HL-60/S4 treated with phorbol 12-myristate 13-acetate at 8.2 ng/mL for 4 days and 3 days (cell line): Measurements from ENCODE around the gene CYS1.

Source experiments
- in situ Hi-C: fragments of 300-500 bp; cut with MboI; formaldehyde crosslinking; loops from 2 replicates; pipeline ENCODE4 v1.15.0; 2022; ENCODE audit warnings: low sequenced_read_pairs

CYS1 gene

DNA sequence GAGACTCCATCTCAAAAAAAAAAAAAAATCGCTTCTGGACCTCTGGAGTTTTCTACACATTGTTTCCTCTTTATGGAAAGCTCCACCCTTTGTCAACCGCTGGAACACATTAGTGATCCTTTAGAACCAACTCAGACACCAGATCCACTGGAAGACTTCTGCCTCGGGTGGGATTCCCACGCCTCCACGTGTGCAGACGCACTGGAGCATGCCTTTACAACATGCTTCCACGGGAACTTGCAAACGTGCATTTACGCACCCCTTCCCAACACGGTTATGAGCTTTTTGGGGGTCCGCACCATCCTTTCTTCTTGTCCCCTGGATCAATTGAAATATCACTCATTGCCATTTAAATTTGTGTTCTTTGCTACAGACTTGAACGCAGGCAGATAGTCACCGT is 5.1 kb downstream of the CYS1 start:
- in situ Hi-C loops, result no loop called here

DNA sequence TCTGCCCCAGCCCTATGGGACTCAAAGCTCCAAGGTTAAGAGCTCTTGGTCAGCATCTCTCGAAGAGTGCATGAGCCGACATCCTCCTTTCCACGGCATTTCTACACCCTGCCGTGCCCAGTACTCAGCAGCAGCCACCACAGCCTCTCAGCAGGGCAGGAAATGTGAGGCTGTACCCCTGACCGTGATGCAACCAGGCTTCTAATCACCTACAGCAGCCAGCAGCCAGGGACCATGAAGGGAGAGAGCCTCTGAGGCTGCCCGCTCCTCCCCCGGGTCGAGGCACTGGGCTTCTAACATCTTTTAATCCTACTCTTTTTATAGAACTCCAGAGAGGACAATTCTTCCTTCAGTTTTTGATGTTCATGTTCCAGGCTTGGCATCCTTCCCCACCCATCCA is 6.5 kb downstream of the CYS1 start:
- in situ Hi-C loops, result no loop called here

DNA sequence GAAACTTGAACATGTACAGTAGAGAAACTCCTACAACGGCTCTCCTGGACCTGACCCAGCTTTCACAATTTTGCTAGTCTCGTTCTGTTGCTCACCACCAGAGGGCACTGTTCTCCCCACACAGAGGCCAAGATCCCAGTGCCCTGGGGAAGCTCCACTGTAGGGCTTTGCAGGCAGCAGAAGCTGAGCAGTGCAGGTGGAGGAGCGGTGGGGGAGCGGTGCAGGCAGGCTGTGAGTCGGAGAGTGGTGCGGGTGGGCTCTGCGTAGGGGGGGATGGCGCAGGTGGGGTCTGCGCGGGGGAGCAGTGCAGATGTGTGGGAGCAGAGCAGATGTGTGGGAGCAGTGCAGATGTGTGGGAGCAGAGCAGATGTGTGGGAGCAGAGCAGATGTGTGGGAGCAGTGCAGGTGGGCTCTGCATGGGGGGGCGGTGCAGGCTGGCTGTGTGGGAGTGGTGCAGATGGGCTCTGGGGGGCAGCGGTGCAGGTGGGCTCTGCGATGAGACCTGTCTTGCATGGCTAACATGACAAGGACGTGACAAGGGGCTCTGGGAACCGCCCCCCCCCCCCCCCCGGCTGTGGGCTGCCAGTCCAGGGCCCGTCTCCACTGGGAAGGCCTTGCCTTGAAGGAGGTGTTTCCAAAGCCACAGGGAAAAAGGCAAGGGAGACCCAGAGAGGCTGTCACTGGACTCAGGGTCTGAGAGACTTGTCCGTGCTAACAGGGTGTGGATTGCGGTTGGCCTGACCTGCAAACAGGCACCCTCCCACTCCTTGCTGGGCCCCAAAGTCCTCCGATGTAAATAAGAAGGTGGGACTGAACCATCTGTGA is 7.3 kb downstream of the CYS1 start:
- in situ Hi-C loops, result no loop called here

DNA sequence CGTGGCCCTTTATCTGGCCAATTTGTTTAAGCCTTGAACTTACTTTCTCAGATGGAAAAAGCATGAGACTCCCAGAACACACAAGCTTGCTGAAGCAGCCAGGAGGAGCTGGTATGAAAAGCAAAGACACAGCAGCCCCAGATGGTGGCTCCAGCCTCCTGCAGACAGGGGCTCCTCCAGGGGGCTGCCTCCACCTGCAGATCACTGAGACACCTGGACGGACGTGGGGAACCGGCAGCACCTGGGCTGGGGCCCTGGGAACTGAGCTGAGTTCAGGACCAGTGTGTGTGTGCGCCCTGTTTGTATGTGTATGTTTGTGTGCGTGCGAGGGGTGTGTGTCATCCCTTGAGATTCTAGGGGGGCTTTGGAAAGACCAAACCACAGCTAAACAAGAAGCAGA is 8.6 kb downstream of the CYS1 start:
- in situ Hi-C loops, result no loop called here

DNA sequence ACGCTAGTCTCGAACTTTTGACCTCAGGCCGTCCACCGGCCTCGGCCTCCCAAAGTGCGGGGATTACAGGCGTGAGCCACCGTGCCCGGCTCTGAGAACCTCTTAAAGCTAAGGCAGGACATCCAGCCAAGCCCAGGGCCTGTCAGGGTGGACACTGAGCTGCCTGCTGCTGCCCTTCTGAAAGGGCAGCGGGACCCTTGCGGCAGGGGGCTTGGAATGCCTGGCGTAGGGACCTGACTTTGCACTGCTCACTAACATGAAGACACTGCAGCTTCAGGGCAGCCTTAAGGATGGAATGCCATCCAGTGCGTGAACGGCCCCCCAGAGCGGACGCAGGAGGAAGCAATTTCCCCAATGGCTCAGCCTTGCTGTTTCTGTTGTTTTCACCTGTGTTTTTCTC is 9.0 kb downstream of the CYS1 start:
- in situ Hi-C loops, result no loop called here

DNA sequence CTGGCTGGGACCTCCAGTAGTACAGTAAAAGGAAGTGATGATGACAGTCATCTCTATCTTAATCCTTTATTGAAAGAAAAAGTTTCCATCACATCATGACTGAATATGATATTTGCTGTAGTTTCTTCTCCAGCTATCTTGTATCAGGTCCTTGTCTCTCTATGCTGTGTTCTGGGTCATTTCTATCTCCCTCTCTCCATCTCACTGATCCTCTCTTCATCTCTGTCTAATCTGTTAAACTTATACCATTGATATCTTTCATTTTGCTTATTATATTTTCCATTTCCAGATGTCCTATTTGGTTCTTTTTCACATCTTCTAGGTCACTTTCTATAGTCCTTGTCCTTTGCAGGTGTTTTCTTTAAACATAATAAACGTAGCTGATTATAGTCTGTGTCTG is 12.3 kb downstream of the CYS1 start:
- in situ Hi-C loops, result no loop called here

DNA sequence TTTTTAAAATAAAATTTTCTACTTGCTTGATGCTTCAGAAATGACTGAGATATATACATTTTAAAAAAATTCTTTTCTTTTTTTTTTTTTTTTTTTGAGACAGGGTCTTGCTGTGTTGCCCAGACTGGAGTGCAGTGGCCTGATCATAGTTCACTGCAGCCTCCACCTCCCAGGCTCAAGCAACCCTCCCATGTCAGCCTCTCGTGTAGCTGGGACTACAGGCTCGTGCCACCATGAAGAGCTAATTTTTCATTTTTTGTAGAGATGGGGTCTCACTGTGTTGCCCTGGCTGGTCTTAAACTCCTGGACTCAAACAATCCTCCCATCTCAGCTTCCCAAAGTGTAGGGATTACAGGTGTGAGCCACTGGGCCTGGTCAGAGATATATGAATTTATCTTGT is 12.9 kb downstream of the CYS1 start:
- in situ Hi-C loops, result no loop called here

DNA sequence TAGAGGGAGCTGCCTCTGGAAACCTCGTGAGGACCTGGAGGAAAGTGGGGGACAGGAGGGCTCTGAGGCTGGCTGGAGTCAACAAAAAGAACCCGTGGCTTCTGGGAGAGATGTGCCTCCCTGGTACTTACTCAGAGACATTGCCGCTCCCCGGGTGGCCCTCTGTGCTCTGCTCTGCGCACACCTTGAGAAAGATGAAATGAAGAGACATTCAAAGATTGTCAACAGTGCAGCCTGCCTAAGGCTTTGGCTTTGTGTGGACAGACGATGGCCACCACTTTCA is 14.5 kb downstream of the CYS1 start:
- in situ Hi-C loops, result no loop called here

DNA sequence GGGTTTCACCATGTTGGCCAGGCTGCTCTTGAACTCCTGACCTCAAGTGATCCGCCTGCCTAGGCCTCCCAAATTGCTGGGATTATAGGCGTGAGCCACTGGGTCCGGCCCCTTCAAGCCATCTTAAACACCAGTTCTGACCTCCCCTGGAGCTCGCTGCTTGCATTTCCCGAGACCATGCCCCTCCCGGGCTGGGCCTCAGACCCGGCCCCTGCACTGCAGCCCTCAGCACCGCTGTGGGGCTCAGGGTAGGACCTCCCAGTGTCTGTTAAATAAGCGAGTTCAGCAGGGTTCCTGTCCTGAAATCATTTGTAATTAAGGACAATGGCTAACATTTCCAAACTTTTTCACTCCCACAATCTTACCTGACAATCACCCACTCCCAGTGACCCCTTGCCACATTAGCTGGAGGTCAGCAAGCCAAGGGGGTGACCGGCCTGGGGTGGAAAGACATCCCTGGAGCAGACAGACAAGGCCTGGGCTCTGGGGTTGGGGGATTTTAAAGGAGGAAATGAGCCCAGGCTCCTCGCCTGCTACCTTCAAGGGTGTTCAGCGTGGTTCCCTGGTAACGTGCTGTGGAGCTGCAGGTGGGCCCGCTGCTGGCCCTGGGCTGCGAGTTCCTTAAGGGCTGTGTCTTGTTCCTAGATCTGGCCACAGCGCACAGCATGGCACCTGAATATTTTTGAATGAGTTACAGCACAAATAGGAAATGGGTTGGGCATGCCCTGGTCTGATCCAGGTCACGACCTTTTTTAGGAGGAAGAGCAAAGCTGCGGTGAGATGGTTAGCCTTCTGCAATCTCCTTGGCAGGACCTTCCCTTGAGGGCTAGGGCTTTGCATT is 15.1 kb downstream of the CYS1 start:
- in situ Hi-C loops, result no loop called here

DNA sequence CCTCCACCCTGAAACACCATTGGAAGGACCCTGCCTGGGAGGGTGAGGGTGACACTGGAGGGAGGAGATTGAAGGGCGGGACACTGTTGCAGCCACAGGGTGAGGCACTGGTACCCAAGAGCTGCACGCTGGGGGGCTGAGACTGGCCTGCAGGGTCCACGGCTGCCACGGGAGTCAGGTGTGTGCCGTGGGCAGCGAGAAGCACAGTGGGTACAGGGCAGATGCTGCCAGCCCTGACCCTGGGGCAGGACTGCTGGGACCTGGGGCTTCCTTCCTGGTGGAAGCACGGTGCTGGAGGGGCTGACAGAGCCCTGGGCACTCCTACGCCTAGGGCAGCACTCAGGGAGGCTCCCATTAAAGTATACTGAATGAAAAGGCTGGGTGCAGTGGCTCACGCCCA is 16.6 kb downstream of the CYS1 start:
- in situ Hi-C loops, result no loop called here

DNA sequence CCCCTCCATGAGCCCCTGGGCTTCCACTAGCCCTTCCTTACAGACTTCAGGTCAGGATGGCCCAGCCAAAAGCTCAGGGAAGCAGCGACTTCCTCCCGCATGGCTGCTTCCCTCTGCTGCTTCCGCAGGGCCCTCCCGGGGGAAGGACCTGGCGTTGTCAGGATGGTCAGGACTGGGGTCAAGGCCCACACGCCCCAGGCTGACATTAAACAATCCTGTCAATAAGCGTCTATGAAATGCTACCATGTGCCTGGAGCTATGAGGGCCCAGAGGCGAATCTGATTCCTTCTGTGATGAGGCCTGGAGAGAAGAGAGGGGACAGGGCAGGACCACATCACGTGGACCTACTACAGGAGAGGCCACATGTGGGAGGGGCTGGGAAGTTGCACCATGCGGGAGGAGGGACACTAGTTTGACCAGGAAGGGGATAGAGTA is 17.3 kb downstream of the CYS1 start:
- in situ Hi-C loops, result no loop called here

DNA sequence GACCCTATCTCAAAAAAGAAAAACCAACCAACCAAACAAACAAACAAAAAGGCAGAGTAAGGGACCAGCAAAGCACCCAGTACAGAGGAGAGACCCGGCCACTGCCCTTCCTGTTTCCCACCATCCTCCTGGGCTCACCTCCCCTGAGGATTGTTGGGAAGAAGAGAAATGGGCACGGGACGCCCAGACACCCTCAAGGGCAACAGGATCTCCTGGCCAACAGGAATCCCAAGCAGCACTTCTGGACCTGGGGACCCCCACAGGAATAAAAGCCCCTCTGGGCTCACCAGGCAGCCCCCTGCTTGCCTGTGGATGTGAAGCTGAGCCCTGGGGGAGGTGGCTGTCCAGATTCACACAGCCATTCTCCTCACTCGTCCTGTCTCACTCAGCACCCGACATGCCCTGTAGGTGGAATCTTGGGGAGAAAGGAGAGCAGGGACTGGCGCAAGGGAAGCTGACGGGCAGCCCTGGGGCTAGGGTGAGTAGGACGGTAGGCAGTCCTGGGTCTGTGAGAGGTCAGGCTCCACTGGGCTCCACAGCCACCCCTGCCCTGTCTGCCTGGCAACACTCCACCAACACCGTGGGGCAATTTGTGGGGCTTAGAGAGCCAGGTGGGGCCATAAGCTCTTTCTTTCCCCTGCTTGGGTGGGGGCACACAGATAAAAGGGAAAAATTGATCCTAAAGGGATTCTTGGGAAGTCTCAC is 18.8 kb downstream of the CYS1 start:
- in situ Hi-C loops, result no loop called here

DNA sequence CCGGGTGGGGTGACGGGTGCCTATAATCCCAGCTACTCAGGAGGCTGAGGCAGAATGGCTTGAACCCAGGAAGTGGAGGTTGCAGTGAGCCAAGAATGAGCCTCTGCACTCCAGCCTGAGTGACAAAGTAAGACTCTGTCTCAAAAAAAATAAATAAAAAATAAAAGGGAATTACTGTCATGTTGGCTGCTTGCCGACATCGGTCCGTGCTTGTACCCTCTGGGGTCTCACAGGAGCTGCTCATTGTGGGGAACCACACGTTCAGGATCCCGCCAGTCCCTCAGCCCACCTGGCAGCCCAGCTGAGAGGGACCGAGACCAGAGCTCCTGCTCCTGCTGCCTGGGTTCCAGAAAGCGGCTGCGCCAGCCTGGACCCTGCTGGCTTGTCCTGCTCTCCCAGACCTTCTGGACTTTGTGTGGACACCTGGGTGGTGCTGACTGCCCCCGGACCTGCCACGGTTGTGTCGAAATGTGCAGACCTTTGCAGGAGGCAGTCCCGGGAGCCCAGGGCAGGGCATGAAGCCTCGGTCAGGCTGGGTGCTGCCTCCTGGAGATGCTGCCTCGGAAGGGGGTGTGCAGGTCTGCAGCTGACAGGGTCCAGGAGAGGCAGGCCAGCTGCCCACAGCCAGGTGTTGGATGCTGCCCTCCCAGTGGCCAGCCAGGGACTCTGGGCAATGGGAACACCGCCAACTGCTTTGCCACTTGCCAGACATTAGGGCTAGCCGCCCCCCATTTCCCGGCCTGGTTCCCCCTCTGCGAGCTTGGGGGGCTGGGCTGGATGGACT is 20.5 kb downstream of the CYS1 start:
- in situ Hi-C loops, result no loop called here

DNA sequence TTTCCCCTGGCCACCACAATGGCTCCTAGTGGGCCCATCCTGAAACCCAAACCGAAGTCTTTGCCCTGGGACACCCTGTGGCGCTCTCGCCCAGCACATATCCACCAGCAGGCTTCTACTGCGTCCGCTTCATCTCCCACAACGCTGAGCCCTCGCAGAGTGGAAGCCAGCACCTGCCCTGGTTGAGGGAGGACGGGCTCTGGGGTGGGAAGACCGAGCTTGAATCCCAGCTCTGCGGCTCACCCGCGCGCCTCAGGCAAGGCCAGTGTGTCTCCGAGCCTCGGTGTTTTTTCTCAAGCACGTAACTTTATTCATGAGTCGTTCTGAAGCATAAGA is 21.2 kb downstream of the CYS1 start:
- in situ Hi-C loops, result no loop called here

DNA sequence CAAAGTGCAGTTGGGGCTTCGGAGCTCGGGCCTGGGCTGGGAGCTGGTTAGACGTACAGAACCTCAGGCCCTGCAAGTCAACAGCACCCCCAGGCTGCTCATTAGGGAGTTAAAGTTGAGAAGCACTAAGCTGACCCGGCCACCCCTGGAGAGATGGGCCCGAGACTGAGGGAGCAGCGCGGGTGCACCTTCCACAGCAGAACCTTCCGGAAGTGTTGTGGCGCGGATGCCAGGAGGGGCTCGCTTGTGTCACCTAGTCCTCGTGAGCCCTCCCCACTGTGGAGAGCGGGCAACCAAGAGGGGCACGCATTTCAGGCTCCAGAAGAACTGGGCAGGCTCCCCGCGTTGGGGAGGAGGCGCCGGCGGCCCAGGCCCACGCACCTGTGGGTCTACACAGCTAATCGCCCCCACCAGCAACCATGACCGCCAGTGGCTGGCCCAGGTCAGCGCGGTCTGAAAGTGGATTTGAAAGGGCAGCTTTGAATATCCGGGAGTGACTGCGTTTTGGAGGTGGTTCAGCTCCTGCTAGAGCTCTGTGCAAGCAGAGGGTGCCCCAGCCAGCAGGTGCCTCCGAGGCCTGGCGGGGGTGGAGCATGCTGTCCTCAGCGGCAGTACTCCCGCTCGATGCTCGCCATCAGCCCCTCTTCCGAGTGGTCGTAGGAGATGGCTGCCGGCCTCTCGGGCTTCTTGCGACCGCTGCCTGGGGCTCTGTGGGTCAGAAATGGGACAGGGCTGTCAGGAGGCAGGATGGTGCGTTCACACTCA is 21.8 kb downstream of the CYS1 start:
- in situ Hi-C loops, result no loop called here

DNA sequence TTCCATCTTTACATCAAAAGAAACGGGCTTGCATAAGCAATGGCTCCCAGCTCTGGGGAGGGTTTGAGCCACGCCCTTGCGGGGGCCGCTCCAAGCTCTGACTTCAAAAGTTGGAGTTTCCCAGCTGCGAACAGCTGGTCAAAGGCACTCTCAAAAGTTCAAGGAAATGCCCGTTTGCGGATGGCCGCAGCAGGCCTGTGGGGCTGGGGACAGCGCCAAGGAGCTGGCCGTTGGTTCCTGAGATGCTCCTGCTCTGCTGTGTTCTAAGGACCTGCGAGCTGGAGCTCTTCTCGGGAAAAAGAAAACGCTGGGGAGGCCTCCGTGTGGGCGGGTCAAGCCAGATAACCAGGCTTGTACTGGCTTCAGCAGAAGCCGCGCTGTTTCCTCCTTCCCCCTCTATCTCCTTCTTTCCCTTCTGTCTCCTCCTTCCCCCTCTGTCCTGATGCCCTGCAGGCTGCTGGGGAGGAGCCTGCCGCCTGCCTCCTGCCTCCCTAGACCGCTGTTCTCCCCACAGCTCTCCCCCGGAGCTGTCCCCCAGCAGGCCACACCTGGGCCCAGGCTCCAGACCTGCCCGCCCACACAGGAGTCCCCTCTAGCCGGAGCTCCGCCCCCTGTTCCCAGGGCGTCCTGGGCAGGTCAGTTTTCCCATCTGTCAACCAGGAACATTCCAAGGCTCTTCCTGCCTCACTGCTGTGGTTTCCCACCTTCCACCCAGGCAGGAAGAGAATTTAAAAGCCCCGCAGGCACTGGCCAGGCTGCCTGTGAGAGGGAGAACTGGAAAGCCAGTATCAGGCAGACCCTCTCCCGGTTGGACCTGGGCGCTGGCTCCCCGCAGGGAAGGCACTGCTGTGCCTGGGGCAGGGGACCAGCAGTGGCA is 22.7 kb downstream of the CYS1 start:
- in situ Hi-C loops, result no loop called here

DNA sequence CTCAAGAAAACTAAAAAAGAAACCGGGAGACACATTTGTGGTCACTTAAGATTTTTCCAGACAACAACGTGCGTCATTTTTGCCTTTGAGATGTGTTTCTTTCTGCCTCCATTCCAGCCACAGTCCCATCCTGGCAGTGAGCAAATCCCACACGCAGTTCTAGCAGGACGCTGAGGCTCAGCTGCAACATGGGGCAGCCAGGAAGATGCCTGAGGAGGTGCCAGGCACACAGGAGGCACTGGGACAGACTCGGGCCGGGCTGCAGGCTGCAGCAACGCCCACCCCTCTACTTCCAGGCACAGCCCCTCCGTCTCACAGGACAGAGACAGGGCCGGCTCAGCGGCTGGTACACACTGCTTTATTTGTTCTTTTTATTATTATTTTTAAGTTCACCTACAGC is 23.8 kb downstream of the CYS1 start:
- in situ Hi-C loops, result no loop called here

DNA sequence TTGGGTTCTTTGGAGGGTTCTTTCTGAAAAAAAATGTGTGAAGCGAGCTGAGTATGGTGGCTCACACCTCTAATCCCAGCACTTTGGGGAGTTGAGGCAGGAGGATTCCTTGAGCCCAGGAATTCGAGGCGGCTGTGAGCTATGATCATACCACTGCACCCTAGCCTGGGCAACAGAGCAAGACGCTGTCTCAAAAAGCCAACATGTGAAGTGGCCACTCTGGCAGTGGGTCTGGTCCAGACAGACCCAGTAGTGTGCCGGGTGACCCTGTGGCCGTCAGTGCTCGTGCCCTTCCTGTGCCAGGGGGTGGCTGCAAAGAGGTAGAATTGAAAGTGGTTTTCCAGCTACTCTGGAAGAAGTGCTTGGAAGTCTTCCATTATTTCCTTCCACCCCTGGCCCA is 25.2 kb downstream of the CYS1 start:
- in situ Hi-C loops, result no loop called here

DNA sequence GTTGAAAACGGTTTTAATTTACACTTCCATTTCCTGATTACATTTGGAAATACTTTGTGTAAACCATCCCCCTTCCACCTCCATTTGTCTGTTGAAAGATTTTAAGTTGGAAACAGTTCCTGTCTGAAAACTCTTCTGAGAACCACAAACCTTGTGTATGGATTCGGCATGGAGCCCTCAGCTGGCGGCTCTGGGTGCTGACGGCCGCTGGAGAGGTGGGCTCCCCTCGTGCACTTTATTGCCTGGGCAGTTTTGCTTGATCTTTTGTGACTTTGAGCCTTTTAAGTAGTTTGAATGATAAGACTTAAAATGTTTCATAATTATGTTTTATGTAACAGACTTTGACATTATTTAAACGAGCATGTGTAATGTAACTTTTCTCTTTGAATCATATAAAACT is 25.8 kb downstream of the CYS1 start:
- in situ Hi-C loops, result no loop called here

DNA sequence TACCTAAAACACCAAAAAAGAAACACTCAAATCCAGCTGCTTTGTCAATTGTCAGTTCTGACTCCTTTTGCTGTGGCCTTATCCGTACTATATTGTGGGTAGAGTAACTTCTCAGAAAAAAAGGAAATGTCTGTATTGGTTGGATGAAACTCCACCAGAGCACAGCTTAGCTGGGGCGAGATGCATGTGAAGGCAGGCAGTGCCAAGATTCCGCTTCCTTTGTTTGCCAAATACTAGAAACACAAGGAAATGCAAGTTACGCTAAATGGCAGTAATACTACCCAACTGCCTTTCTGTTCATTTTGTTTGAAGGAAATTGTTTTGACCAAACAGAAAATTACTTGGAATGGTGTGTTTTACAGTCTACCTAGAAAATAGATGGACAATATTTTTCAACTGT is 26.9 kb downstream of the CYS1 start:
- in situ Hi-C loops, result no loop called here
